Pulmonary artery endothelial cell (primary cell): Measurements from ENCODE around the gene EGFL6. TPM values are rescaled to one million over a fixed set of nuclear protein-coding genes. Genes with fewer than 3 reads are reported as not detected.
A peak's percentile ranks its signal among the peaks of the same experiment; 100 is the strongest.
"Not testable (repeated sequence)": the region's sequence is repeated elsewhere in the genome, so short reads cannot be mapped to it uniquely, and the experiment has no call there.

Source experiments
- DNase-seq: peaks from one replicate; pipeline ENCODE4 v3.0.0-alpha.2; 2011; ENCODE audit warnings: low read depth, low spot score
- total RNA-seq: library from RNA; depleted of rRNA; stranded (reverse); fragments of >200 nt; gene quantifications from 2 replicates; pipeline ENCODE4 v1.2.3, GENCODE V29; 2014

Gene EGFL6
- total RNA-seq, 1 donor from 2014 or later, result not detected

DNA sequence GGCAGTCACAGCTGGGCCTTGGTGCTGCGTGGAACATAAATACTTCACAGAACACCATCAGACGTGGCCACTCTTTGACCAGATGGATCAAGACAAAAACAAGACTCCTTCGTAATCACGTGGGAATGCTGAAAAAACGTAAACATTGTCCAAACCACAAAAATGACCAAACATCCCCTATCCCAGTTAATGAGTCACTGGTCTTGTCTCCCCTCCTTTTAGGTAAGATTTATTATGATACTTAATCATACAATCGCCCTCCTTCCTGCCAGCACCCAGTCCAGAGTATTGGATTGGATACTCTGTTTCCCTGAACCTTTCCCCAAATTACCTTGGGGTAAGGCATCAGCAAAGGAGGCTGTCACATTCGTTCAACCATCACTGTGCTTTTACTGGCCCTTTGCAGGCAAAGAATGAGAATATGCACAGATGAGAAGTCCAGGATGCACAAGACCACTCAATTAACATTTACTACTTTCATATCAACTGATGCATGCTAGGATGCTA lies 82.9 kb downstream of the EGFL6 start:
- DNase-seq, result no peak

DNA sequence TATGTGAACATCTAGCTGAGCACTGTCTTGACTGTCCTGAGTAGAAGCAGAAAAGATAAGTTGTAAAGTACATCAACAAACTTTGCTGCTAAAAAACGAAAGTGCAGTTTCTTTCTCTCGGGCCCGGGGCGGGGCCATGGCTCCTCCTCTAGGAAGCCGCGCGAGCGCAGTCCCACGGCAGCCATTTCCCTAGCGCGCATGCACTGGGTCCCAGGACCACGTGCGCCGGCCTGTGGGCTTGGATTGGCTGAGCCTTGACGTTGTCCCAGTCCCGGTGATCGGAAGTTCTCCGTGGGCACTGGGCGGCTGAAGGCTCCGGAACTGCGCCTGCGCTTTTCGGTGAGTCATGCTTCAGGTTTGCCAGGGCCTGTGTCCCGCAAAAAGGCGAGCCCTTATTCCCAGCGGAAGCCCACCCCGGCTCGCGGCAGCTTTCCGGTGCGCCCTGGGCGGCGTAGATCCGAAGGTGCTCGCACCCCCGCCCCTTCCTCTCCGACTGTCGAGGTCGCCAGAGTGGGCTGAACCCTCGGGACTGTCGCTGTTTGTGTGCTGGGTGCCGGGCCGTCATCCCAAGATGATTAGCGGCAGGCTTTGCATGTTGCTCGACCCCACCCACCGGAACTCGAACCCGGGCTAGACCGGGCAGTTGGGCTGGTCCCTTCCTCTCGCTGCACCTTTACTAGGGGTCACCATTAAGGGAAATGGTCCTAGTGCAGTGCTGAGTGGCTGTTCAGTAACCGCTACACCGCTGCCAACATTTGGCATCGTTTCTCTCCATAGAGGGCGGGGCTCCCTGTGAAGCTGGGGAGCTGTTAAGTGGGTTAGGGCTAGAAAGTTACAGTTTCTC lies 83.7 kb downstream of the EGFL6 start, which contains the start of gene TCEANC:
Gene TCEANC (plus strand): TSS at position 292 of the 844 bp plus-strand sequence. CDS start 9,368 bp downstream, outside the sequence.
- peak; percentile 88 for DNase-seq

DNA sequence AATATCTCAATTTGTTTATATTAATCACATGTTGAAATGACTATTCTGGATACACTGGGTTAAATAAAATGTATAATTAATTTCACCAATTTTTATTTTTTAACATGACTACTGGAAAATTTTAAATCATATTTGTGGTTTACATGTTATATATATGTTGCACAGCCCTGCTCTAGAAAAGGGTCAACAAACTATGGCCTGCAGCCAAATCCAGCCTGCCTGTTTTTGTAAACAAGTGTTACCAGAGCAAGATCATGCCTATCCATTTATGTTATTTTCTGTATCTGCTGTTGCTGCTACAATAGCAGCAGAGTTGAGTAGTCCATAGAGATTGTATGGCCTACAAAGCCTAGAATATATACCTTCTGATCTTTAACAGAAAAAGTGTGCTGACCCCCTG lies 84.7 kb downstream of the EGFL6 start:
- no peak for DNase-seq

DNA sequence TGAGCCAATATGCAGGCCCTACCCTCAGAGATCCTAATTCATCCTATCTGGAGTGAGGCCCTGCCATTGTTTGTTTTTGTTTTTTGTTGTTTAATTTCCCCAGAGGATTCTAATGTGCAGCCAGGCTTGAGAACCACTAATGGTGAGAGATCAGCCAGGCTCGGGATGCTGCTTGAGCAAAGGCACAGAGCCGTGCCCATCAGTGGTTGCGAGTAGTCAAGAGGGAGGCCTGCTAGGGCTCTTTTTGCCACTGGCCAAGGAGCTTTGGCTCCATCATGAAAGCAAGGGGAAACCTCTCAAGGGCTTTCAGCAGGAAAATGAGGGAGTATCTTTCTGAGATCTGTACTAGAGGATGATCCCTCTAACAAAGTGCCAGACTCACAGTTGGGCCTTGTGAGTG lies 86.3 kb downstream of the EGFL6 start:
- DNase-seq, result no peak

DNA sequence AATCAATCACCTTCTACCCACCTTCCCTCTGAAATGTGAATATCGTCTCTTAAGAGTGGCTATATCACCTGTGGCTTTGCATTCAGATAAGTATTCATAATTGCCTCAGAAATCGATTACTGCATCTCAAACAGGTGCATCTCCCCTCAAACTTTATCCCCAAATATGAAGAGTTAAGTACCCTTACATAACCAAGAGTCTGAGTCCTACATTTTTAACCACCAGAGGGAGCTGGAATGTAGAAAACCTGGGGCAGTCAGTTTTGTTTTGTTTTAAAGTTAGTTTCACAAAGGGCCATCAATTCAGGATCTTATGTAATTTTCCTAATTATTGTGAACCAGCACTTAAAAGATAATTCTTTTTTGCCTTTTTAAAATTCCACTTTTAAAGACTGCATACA lies 89.2 kb downstream of the EGFL6 start:
- no peak for DNase-seq

DNA sequence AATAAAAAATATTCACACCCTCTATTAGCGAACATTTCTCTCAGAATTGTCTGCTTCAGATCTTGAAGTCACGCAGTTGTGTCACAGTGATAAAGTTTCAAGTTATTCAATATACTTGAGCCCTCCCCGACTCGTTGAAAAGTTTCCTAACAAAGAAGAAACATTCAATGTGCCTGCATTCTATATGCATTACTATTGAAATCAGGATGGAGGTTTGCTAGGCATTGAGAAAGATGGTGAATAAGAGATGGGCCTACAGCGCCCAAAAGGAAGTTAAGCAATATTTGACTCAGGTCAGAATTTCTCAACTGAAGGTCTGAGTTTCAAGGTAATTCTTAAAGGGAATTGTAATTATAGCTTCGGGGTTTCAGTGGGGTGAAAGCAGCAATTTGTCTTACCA lies 89.7 kb downstream of the EGFL6 start:
- DNase-seq, result no peak

DNA sequence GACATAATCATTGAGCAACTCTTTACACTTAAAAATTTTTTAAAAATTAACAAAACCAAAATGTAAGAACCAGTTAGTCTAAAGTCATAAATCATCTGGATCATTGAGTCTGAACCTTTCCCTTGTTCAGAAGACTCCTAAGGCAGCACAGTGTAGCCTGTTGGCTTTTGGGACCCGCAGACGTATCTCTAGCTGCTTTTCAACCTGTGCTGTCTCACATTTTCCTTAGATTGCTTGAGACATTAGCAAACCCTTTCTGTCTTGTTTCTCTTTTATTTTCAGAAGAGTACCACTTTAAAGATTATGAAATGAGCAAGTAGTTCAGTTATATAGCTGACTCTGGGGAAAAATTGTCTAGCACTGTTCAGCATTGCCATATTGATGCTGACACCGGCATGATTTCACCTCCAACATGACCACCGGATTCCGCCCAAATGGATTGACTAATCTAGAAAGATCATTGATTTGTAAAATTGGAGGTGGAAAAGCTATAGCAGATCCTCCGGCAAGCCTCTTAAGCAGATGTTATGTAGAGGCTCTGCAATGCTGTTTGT lies 92.4 kb downstream of the EGFL6 start:
- DNase-seq, result no peak

DNA sequence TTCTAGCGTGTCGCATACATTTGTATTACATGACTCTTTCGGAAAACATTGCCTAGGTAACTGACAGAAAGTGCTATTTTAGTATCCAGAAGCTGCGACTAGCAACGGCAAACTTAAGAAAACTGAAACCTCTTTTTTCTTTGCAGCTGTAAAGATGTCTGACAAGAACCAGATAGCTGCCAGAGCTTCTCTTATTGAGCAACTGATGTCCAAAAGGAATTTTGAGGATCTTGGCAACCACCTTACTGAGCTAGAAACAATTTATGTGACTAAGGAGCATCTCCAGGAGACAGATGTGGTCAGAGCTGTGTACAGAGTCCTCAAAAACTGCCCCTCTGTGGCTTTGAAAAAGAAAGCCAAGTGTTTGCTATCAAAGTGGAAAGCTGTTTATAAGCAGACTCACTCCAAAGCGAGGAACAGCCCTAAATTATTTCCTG lies 93.0 kb downstream of the EGFL6 start:
- no peak for DNase-seq

DNA sequence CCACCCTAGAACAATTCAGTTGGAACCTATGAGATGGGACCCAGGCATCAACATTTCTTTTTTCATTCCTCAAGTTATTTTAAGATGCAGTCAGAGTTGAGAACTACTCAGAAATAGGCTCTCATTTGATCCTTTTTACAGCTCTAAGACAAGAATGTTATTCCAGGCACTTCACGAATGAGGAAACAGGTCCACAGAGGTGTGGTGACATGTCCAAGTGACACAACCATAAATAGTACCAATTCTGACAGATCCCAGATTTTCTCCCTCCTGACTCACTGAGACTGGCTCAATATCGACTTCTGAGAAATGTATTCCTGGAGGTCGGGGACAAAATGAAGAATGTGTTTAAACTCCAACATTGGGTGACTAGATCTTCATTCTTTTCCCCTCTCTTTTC lies 94.6 kb downstream of the EGFL6 start:
- DNase-seq, result no peak

DNA sequence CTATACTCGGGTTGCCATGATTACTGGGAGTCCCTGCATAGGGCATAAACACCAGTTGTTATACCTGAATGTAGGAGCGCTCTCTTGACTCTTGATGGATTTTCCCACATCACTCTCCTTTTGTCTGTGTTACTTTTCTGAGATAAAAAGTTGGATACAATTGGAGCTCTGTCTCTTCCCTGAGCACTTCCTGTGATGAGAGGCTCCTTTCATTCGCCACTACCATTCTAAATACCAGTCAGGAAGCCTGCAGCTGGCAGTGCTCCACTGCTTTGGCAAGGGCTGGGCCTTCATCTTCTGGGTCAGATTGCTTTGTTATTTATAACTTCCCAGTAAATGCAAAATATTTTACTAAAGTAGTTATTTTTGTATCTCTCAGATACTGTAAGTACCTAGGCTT lies 97.4 kb downstream of the EGFL6 start:
- DNase-seq, result no peak

DNA sequence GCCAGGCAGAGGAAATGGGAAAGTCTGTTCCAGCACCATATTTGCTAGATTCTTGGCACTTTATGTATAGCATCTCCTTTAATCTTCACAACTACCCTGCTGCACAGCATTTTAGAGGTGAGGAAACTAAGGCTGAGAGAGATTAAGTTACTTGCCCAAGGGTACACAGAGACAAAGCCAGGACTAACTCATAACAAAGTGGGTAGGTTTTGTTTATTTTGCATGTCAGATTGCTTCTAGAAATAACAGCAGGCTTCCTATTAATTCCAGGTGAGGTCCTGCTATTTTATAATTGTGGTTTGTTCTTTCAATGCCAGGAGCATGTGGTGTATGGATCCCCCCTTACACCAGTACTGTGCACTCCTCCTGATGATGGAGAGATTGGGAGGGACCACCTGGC lies 98.5 kb downstream of the EGFL6 start:
- no peak for DNase-seq

DNA sequence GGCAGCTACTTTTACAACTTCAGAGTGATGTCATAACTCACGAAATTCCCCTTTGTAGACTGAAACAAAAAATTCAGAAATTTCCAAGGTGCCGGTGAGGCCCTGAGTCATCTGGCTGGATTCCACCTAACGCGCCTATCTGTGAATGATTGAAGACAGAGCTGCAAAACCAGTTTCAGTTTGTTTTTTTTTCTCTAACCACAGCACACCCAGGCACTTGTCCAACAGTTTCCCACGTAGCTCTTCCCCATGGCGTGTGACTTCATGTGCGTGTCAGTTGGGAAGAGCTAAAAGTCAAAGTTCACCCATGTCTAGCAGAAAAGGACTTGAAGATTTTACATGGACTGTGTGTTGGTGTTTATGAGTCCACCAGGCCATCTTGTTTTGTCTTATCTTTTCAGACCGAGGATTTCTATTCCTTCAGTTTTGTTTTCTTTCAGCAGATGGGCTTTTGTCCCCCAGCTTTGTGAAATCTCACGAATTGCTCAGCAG lies 99.9 kb downstream of the EGFL6 start:
- no peak for DNase-seq

DNA sequence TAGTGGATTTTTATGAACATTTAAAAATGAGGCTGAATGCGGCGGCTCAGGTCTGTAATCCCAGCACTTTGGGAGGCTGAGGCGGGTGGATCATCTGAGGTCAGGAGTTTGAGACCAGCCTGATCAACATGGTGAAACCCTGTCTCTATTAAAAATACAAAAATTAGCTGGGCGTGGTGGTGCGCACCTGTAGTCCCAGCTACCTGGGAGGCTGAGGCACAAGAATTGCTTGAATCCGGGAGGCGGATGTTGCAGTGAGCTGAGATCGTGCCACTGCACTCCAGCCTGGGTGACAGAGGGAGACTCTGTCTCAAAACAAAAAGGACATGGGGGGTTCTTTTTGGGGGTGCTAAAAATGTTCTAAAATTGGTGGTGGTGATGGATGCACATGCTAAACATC lies 100.4 kb downstream of the EGFL6 start:
- DNase-seq, result not testable (repeated sequence)

DNA sequence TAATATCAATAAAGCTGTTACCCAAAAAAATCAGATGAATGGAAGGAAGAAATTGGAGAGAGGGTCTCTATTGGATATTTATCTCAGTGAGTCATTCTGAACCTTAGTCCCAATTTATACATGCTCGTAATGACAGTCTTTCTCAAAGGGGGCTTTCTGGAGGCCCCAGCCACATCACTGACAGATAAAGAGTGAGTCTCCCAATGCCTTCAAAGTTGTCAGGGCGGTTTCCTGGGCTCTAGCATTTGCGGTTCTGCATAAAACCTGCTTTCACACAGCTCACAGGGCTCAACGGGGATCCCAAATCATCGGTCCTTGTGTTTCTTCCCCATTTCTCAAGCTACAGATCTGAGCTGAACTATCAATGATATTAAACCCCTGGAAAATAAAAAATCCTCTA lies 100.8 kb downstream of the EGFL6 start:
- DNase-seq, result no peak

DNA sequence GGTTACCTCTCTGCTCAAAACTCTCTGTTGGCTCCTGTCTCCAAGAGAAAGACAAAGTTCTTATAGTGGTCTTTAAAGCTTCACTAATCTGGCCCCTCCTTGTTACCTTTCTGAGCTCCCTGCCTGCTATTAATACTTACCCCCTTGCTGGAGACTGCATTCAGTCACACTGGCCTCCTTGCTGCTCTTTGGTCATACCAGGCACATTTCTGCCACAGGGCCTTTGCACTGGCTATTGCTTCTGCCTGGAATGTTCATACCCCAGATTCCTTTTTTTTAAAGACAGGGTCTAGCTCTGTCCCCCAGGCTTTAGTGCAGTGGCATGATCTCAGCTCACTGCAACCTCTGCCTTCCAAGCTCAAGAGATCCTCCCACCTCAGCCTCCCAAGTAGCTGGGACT lies 103.6 kb downstream of the EGFL6 start:
- DNase-seq, result no peak

DNA sequence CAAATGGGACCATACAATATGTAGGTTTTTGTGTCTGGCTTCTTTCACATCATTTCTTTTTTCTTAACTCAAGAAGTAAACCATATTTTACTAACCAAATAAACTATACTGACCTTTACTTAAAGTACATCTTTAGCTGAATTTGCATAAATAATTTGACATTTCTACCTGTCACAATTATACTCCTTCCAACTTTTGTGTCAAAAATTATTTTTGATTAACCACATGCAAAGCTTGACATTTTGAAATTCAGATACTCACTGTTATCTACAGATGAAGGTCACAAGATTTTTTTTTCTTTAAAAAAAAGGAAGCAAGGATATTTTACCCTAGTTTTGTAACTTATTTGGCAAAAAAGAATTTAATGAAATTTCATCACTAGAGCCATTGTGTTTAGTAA lies 107.5 kb downstream of the EGFL6 start:
- DNase-seq, result no peak

DNA sequence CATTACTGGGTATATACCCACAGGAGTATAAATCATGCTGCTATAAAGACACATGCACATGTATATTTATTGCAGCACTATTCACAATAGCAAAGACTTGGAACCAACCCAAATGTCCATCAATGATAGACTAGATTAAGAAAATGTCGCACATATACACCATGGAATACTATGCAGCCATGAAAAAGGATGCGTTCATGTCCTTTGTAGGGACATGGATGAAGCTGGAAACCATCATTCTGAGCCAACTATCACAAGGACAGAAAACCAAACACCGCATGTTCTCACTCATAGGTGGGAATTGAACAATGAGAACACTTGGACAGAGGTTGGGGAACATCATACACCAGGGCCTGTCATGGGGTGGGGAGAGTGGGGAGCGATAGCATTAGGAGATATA lies 110.3 kb downstream of the EGFL6 start:
- DNase-seq, result not testable (repeated sequence)

DNA sequence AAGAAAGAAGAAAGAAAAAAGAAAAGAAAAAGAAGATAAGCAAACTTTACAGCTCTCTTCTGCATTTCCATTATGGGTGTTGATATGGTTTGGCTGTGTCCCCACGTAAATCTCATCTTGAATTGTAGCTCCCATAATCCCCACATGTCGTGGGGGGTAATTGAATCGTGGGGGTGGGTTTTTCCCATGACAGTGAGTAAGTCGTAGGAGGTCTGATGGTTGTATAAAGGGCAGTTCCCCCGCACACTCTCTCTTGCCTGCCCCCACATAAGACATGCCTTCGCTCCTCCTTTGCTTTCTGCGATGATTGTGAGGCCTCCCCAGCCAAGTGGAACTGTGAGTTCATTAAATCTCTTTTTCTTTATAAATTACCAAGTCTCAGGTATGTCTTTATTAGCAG lies 112.2 kb downstream of the EGFL6 start:
- no peak for DNase-seq
